H7 (cell line): ENCODE results near the gene SWAP70. TPM values are rescaled to one million over a fixed set of nuclear protein-coding genes. Genes with fewer than 3 reads are reported as not detected.
"Not testable (repeated sequence)": the region's sequence is repeated elsewhere in the genome, so short reads cannot be mapped to it uniquely, and the experiment has no call there.

Experiments
- DNase-seq: peaks from one replicate; pipeline ENCODE4 v3.0.0; 2012
- H3K27me3 ChIP-seq: 2 replicates; pipeline ENCODE4 v1.6.0; 2011; ENCODE audit warnings: mild to moderate bottlenecking, low read length; ENCODE audit not compliant: control insufficient read depth, insufficient read depth
- H3K36me3 ChIP-seq: replicated peaks from 2 replicates; pipeline ENCODE4 v1.5.1; 2011; ENCODE audit warnings: low read length; ENCODE audit not compliant: control insufficient read depth, insufficient read depth
- H3K4me3 ChIP-seq: 2 replicates; pipeline ENCODE4 v1.5.1; 2011; ENCODE audit warnings: low read depth, mild to moderate bottlenecking, control low read depth, low read length, moderate library complexity; ENCODE audit not compliant: insufficient read depth
- total RNA-seq: library from RNA; depleted of rRNA; stranded (reverse); fragments of >200 nt; shearing (Covaris generic); gene quantifications from 2 replicates; pipeline ENCODE4 v1.2.3, GENCODE V29; 2014

SWAP70 gene
- total RNA-seq, 1 experiment from 2014 or later = 18.5 TPM

DNA sequence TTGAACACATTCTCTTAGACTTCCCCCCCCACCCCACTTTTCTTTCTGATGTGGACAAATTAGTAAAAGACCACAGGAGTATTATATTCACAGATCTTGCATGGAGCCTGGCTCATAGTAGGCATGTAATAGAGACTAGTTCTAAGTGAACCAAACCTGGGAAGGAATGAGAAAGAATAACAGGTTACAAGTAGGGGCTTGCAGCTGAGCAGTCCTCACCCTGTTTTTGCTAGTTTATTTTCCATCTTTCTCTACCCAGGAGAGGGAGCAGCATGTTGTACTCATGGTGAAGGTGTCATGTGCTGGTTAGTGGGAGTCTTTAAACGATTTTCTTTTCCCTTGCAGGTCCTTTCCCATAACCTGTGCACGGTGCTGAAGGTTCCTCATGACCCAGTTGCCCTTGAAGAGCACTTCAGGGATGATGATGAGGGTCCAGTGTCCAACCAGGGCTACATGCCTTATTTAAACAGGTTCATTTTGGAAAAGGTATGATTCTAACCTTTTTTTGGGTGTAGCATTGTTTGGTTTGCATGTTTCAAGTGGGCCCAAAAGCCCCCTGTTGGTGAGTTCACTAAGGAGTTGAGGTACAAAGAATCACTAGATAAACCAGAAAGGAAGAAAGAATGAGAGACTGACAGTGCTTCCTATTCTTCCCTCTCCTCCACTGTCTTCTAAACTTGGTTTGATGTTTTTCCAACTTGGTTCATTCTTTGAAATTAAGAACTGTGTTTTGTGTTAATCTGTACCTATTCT, 30.1 kb downstream of the SWAP70 start:
- Histone ChIP-seq H3K36me3 (peaks cover 4% of the 10 kb centered on the region), H3K27me3 (no peaks in the 10 kb centered on the region), H3K4me3 (no peak overlapping the region)
- DNase-seq = no peak

DNA sequence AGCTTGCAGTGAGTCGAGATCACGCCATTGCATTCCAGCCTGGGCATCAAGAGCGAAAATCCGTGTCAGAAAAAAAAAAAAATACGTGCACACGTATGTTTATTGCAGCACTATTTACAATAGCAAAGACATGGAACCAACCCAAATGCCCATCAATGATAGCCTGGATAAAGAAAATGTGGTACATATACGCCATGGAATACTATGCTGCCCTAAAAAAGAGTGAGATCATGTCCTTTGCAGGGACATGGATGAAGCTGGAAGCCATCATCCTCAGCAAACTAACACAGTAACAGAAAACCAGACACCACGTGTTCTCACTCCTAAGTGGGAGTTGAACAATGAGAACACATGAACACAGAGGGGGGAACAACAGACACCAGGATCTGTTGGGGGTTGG, 31.4 kb downstream of the SWAP70 start:
- not testable (repeated sequence) for H3K4me3 ChIP-seq, H3K36me3 ChIP-seq, DNase-seq, H3K27me3 ChIP-seq

DNA sequence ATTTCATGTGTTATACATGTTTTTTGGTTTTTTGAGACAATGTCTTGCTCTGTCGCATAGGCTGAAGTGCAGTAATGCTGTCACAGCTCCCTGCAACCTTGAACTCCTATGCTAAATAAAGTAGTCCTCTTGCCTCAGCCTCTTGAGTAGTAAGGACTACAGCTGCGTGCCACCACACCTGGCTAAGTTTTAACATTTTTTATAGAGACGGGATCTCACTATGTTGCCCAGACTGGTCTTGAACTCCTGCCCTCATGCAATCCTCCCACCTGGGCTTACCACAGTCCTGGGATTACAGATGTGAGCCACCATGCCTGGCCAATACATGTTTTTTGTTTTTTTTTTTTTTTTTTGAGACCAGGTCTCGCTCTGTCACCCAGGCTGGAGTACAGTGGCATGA, 33.9 kb downstream of the SWAP70 start:
- no peak overlapping the region for H3K4me3 ChIP-seq
- H3K36me3 ChIP-seq = peaks cover 4% of the 10 kb centered on the region
- no peak for DNase-seq
- H3K27me3 ChIP-seq = no peaks in the 10 kb centered on the region

DNA sequence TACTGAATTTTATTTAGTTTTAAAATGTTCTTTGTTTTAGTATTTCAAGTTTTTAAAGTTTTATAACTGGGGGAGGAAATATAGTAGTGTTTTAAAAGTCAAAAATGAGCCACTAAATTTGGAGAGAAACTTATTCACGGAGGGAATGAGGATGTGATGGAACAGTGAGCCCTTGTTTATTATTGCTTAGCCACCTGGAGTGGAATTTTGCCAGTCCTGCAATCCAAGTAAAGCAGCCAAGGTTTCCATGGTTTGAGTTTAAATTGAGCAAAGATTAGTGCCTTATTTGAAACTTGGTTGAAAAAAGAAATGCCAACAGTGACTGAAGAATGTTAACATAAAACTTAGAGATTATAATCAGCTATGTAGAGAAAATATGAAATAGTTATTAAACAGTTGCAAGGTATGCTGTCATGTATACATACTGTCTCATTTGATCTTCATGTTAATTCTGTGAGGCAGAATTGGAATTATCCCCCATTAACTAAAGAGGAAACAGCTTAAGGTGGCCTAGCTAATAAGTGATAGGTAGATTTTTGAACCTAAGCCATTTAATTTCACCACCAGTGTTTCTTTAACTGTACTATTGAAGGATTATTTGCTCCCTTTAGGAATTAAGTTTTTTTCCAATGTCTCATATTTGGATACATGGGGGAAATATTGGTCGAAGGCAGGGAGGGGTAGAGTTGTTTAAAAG, 36.4 kb downstream of the SWAP70 start:
- no peak for DNase-seq
- Histone ChIP-seq H3K36me3 (no peaks in the 10 kb centered on the region; the same call in 1 of the 2 replicates), H3K27me3 (no peaks in the 10 kb centered on the region), H3K4me3 (no peak overlapping the region)

DNA sequence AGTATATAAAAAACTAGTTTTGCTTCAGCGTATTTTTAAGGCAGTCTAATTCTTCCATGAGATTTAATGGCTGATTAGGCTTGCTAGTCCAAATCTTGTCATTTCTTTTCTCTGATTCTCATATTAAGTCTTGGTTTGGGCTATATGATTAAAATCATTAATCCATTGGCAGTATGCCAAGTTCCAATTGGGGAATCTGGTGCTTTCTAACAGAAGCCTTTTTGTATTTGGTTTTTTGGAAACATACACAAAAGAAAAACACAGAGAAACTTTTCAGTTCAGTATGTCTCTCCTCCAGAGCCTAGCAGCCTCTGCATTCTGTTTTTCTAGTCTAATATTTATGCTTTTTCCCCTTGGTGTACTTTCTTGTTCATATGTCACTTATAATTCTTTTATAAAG, 37.9 kb downstream of the SWAP70 start:
- Histone ChIP-seq H3K4me3 (no peak overlapping the region), H3K27me3 (no peaks in the 10 kb centered on the region), H3K36me3 (no peaks in the 10 kb centered on the region)
- DNase-seq = no peak

DNA sequence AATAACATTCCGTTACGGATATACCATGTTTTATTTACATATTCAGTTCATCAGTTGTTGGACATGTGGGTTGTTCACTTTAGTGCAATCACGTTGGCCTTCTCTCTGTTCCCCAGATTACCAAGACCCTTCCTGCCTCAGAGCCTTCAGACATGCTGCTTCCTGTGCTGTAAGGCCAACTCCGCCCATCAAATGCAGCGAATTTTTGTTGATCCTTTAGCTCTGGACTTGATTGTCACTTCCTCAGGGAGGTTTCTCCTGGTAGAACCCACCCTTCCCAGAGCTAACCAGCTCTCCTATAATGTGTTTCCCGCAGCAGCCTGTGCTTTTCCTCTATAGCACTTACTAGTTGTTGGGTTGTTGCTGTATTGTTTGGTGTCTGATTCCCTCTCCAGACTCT, 39.4 kb downstream of the SWAP70 start:
- DNase-seq = no peak
- Histone ChIP-seq H3K36me3 (no peaks in the 10 kb centered on the region), H3K4me3 (no peak overlapping the region), H3K27me3 (no peaks in the 10 kb centered on the region)

DNA sequence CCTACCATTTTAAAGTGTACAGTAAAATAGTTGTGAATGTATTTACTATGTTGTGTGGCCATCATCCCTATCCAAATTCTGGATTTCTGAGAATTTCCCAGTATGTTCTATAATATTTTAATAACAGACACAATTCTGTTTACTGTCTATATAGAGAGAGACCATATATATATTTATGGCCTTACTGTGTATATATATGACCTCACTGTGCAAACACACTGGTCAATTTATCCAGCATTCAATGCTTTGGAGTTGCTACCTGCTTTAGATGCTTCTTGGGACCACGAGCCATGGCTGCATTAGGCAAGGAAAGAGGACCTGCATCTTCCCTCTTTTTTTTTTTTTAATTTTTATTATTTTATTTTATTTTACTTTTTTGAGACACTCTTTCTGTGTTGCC, 40.2 kb downstream of the SWAP70 start:
- DNase-seq = no peak
- H3K4me3 ChIP-seq = no peak overlapping the region
- no peaks in the 10 kb centered on the region for H3K27me3 ChIP-seq
- no peaks in the 10 kb centered on the region for H3K36me3 ChIP-seq

DNA sequence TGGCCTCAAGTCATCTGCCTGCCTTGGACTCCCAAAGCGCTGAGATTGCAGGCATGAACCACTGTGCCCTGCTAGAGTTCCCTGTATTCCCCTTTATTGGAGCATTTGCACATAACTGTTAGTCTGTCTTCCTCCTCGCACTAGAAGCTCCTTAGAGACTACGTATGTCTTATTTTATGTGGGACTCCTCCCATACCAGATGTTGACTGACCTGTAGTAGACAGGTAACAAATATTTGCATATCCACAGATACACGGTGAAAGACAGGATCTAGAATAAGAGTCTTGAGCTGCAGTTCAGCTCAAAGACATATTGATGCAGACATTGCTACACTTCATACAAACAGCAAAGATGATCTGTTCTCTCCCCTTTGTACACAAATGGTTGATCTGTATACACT, 40.7 kb downstream of the SWAP70 start:
- Histone ChIP-seq H3K4me3 (no peak overlapping the region), H3K27me3 (no peaks in the 10 kb centered on the region), H3K36me3 (no peaks in the 10 kb centered on the region)
- no peak for DNase-seq

DNA sequence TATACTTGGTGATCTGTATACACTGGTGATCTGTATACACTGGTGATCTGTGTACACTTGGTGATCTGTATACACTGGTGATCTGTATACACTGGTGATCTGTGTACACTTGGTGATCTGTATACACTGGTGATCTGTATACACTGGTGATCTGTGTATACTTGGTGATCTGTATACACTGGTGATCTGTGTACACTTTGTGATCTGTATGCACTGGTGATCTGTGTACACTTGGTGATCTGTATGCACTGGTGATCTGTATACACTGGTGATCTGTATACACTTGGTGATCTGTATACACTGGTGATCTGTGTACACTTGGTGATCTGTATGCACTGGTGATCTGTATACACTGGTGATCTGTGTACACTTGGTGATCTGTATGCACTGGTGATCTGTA, 41.5 kb downstream of the SWAP70 start:
- not testable (repeated sequence) for H3K4me3 ChIP-seq, H3K27me3 ChIP-seq, H3K36me3 ChIP-seq, DNase-seq

DNA sequence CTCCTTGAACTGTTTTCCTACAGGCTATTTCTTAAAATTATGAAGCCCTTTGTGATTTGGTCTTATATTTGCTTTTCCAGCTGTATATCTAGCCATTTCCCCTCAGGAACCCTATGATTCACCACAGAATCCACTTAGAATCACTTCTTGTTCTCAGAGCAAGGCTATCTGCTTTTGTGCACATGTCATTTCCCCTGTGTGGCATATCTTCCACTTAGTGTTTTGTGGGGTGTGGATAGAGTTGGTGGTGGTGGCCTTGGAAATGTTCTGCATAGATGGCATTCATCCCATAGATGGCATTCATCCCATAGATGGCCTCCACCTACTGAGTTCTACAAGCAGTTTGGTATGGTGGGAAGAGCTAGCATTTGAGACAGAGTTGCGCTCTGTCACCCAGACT, 44.7 kb downstream of the SWAP70 start:
- Histone ChIP-seq H3K27me3 (no peaks in the 10 kb centered on the region), H3K36me3 (0 out of 2 replicates have a peak, but pooled peaks cover 1% of the 10 kb centered on the region), H3K4me3 (no peak overlapping the region)
- no peak for DNase-seq

DNA sequence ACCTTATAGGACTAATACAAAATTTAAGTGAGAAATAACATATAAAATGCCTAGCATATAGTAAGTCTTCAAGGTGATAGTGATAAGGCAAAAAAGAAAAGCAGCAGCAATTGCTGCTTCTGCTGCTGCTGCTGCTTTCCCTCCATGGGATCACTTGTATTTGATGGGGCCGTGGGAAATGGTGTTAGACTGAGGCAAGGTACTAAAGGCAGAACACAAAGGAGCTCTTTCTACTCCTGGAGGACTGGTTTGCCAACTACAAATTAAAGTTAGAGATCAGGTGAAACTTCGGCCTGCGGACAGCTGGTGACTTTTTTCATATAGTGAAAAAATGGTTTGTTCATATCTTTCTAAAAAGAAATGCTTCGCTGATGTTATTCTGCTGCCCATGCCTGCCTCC, 46.3 kb downstream of the SWAP70 start:
- Histone ChIP-seq H3K36me3 (peaks cover 4% of the 10 kb centered on the region), H3K27me3 (no peaks in the 10 kb centered on the region)
- no peak for DNase-seq

DNA sequence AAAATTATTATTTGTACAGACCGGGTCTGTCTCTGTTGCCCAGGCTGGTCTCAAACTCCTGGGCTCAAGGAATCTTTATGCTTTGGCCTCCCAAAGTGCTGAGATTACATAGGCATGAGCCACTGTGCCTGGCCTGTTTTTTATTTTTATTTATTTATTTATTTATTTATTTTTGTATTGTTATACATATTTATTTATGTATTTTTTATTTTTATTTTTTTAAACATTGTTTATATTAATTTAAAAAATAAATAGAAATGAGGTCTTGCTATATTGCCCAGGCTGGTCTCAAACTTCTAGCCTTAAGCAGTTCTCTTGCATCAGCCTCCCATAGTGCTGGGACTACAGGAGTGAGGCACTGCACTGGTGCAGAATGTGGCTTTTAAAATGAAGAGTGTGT, 47.0 kb downstream of the SWAP70 start:
- H3K27me3 ChIP-seq = no peaks in the 10 kb centered on the region
- H3K4me3 ChIP-seq = no peak overlapping the region
- H3K36me3 ChIP-seq = peaks cover 5% of the 10 kb centered on the region
- DNase-seq = no peak

More for the DNA sequence above, 46.3 kb downstream of the SWAP70 start:
- no peak overlapping the region for H3K4me3 ChIP-seq

DNA sequence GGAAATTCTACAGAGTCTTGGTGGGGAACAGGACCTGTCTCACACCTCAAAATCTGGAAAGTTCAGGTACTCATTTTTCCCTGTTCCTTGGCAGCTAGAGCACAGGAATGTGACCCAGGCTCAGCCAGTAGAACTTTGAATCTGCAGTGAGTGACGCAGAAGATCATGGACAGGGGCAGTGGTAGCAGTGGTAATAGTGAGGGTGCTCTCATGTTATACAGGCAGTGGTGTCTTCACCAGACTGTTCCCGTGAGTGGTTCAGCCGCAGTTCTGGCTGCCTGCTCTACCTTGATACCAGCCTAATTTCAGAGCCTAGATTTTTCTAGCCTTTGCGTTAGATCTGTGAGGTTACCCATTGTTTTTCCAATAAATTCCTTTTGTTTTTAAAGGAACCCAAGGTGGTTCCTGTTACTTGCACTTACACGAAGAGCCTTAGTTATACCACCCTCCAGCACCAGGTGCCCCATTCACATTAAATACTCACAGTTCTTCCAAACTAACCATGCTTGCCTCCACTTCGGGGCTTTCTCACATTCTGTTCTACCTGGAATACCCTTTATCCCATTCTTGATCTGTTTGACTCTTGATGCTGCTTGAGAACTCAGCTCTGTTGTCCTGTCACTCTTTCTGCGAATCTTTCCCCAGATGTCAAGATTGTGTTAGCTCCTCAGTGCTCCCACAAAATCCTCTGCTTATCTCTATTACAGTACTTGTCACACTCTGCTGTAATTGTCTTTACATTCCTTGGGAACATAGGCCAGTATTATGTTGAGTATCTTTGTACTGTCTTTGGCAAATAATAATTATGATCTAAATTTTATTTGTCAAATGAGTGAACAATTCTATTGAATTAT, 47.8 kb downstream of the SWAP70 start:
- Histone ChIP-seq H3K4me3 (no peak overlapping the region), H3K27me3 (no peaks in the 10 kb centered on the region), H3K36me3 (peaks cover 5% of the 10 kb centered on the region)
- no peak for DNase-seq

DNA sequence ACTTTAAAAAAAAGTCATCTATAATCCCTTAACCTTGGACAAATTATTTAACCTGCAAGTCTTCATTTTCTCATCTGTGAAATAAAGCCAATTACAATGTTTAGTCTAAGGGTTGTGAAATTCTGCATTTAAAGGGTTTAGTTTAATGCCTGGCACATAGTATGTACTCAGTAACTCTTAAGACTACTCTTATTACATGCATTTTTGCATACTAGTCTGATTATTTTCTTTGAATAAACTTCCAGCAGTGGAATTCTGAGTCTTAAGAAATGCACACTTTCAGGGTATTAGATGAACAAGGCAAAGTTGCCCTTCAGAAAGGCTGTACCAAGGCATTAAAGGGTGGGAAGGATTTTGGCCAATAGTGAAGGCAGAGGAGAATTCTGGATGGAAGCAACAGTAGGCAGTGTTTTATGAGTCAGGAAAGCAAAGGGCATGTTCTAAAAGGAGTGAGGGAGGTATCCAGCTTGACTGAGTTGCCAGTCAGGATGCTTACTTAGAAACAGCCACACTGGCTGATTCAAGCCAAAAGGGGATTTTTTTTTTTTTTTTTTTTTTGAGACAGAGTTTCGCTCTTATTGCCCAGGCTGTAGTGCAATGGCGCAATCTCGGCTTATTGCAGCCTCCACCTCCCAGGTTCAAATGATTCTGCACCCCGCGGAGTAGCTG, 50.5 kb downstream of the SWAP70 start:
- peaks cover 5% of the 10 kb centered on the region for H3K36me3 ChIP-seq
- H3K27me3 ChIP-seq = no peaks in the 10 kb centered on the region
- no peak overlapping the region for H3K4me3 ChIP-seq
- no peak for DNase-seq
